Measurements from ENCODE around the gene AZU1.

Gene AZU1

GRCh38 chr19:879711-880438 lies 52.2 kb downstream of the AZU1 start:
- DNase-seq (ENCODE audit: insufficient read length, low spot score): no peak
- peak; percentile 60 for FAIRE-seq
- TF ChIP-seq POLR2AphosphoS5 (IDR thresholded peaks at IDR 0.05; ENCODE audit: low read depth, low read length) (no peak), POLR2A (IDR thresholded peaks at IDR 0.05; ENCODE audit: low read depth, low read length) (no peak), TAF1 (IDR thresholded peaks at IDR 0.05; ENCODE audit: low read depth, low read length) (no peak), SPI1 (IDR thresholded peaks at IDR 0.05; ENCODE audit: low read depth, low read length) (no peak), PAX5 (IDR thresholded peaks at IDR 0.05; ENCODE audit: insufficient read depth, low read length, severe bottlenecking) (no peak), POU2F2 (IDR thresholded peaks at IDR 0.05; ENCODE audit: low read depth, low read length) (no peak)
